Measurements from ENCODE around the gene DFFB.

Gene DFFB

DNA sequence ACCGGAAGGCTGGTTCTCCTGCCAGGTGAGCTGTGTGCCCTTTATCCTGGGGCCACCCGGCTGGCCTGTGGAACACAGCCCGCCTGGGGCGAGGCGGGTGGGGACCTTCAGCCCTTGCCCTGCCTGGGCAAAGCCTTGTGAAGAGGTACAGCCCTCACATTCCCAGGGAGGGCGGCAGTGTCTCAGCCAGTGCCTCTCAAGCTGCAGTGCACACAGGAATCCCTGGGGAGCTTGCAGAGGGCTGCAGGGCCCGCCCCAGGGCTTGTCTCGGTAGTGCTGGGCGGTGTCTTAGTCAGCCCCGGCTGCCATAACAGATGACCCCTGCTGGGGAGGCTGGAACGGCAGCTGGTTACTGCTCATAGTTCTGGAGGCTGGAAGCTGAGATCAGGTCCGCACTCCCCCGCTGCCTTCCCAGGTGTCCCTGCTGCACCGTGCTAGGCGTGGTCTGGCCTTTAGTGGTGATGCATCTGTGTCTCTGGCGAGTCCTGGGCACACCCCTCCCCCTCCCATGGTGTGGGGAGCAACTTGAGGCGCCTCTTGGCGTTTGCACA is 12.6 kb downstream of the DFFB start:
- DNase-seq (ENCODE audit: insufficient read length, low spot score) (no peak), FAIRE-seq (no peak)

- no peak for FAIRE-seq
- DNase-seq (ENCODE audit: insufficient read length, low spot score), result no peak
Observed at GRCh38 chr1:3871451-3871805, 14.2 kb downstream of the DFFB start.

DNA sequence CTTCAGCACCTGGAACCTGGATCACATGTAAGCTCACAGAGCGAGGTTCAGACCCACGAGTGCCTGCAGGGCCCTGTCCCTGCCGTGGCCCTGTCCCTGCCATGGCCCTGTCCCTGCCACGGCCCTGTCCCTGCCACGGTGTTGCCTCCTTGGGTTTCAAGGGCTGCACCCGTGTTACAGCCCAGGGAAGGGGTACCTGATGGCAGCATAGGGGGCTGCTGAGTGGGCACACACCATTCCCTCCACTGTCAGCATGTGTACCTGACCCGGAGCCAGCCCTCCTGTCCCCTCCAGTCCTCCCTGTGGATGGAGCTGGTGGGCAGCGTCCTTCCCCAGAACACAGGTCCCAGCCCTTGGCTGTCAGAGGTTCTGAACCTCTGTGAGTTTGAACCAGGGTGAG is 15.3 kb downstream of the DFFB start:
- no peak for FAIRE-seq
- no peak for DNase-seq (ENCODE audit: insufficient read length, low spot score)

DNA sequence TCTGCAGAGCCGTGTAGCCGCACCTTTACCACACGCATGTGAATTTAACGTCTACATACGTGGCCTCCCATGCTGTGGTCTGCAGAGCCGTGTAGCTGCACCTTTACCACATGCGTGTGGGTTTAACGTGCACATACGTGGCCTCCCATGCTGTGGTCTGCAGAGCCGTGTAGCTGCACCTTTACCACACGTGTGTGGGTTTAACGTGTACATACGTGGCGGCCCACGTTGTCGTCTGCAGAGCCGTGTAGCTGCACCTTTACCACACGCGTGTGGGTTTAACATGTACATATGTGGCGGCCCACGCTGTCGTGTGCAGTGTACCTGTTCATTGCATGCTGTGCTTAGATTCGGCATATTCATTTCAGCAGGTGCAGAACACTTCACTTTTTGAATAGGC is 17.5 kb downstream of the DFFB start:
- FAIRE-seq (no peak), DNase-seq (ENCODE audit: insufficient read length, low spot score) (no peak)

DNA sequence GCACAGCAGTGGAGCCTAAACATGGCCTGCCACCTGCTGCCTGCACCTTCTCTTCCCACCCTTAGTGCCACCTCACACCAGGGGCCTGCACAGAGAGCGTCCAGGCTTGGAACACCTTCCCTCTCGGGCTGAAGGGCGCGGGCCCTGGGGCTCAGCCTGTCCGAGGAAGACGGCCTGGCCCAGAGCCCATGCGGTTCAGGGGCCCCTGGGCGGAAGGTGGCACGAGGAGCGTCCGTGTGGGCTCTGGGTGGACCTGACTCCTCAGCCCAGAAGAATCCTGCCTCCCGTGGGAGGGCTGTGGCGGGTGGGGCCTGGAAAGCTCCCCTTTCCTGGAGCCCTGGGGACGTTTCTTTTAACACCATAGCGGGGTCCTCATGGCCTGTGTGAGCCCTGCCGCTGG is 19.4 kb downstream of the DFFB start:
- FAIRE-seq, result no peak
- no peak for DNase-seq (ENCODE audit: insufficient read length, low spot score)

DNA sequence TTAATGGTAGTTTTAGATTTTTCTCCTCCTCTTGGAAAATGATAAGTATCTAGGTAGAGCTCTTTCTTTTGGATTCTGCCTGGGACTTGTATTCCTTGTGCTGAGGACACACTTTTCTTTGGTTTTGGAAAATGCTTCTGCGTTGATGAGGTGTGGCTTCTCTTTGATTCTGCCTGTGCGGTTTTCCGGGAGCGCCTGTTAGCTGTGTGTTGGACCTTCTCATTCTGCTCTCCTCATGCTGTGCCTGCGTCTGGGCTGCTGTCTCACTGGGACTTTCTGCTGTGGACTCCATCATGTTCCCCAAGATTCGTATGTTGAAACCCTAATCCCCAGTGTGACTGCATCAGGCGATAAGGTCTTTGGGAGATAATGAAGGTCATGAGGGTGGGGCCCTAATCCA is 21.8 kb downstream of the DFFB start:
- FAIRE-seq (no peak), DNase-seq (ENCODE audit: insufficient read length, low spot score) (no peak)

- no peak for DNase-seq (ENCODE audit: insufficient read length, low spot score)
- FAIRE-seq, result no peak
Observed at GRCh38 chr1:3879787-3880428, 22.6 kb downstream of the DFFB start.

DNA sequence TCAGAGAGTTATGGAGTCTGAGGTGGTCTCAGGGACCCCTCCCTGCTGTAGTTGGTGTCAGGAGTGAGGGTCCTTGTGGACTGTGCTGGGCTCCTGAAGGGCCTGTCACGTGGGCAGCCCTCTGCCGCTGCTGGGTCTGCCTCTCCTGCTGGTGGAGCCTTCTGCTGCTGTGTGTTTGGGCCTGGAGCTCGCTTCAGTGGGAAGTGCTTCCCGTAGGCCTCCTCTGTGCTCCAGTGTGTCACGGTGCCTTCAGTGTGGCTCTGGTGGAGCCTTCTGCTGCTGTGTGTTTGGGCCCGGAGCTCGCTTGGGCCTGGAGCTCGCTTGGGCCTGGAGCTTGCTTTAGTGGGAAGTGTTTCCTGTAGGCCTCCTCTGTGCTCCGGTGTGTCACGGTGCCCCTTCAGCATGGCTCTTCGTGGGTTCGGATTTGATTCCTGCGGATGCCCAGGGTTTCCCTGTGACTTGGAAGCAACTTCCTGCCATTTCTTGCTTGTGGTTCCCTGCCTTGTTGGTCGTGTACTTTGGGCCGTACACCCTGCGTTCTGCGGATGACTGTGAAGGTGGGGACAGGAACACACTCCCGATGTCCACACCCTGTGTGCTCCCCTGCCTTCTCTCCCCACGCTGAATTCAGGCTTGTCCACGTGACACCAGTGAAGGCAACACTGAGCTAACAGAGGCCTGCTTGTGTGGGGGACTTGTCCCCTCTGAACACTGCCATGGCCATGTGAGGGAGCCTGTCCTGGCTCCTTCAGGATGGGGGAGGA is 23.3 kb downstream of the DFFB start:
- no peak for DNase-seq (ENCODE audit: insufficient read length, low spot score)
- no peak for FAIRE-seq

GRCh38 chr1:3881193-3881480 is 23.9 kb downstream of the DFFB start:
- no peak for DNase-seq (ENCODE audit: insufficient read length, low spot score)
- FAIRE-seq, result no peak

DNA sequence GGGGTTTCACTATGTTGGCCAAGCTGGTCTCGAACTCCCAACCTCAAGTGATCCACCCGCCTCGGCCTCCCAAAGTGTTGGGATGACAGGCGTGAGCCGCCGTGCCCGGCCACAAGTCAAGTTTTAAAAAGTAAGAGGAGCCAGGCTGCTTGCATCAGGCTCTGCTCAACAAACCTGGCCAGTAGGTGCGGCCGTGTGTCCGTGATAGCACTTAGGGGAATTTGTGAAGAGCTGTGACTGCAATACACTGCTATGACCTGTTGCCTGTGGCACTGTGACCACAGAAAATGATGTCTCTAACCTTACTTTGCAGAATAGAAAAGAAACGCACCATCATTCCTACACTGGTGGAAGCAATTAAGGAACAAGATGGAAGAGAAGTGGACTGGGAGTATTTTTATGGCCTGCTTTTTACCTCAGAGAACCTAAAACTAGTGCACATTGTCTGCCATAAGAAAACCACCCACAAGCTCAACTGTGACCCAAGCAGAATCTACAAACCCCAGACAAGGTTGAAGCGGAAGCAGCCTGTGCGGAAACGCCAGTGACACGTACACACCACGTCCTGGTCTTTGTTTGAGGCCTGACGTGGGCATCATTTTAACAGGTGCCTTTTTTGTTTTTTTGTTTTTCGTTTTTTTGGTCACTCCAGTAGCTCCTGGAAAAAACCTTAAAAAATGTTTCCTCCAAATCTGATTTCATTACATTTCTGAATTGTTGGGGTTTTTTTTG is 26.1 kb downstream of the DFFB start:
- DNase-seq (ENCODE audit: insufficient read length, low spot score) (no peak), FAIRE-seq (no peak)

DNA sequence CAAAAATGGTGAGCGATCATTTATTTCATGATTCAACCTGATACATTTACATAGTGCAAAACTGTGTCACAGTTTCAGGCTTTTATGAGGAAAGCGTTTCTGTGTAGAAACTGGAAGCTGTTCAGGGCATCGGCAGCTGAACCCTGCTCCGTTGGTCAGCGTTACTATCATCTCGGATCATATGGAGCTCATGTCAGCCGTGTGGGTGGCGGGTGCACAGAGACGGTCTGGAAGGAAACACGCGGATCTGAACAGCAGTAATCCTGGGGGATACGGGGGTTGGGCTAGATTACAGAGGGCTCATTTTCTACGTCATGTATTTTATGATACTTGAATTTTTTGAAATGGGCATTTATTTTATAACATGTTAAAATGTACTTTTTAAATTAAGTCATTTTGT is 27.7 kb downstream of the DFFB start:
- no peak for DNase-seq (ENCODE audit: insufficient read length, low spot score)
- no peak for FAIRE-seq

DNA sequence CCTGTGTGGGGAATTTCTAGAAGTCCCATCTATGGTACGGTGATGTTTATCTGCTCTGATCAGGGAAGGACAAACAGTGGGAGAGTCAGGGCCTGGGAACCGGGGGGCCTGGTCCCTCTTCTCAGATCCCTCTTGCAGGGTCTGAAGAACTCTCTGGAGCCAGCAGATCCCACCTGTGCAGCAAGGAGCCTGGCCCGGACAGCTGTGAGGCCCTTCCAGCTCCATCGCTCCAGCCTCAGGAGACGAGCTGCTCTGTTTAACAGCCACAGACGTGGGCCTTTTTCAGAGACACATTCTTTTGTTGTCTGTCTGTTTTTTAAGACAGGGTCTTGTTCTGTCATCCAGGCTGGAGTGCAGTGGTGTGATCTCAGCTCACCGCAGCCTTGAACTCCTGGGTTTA is 28.3 kb downstream of the DFFB start:
- no peak for FAIRE-seq

DNA sequence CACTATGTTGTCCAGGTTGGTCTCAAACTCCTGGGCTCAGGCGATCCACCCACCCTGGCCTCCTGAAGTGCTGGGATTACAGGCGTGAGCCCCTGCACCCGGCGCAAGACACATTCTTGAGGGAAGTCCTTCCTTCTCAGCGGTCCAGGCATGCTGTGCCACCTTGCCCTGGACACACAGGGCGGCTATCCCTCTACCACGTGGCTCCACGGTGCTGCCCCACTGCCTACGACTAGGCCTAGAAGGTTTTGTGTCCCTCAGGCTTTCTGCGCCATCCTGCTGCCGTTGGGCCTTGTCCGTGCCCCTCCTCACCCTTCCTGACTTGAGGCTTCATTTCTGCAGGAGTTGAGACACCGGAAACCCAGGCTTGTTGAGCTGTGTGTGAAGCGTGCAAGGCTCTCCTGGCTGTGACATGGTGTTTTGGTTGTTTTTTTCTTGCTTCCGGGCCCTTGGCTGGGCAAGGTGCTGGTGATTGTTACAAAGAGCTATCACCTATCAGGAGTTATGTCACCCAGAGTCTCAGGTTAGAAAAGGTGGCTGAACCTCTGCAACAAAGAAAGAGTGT is 28.9 kb downstream of the DFFB start:
- DNase-seq (ENCODE audit: insufficient read length, low spot score), result no peak
- no peak for FAIRE-seq

More for the DNA sequence above, 28.3 kb downstream of the DFFB start:
- no peak for DNase-seq (ENCODE audit: insufficient read length, low spot score)

GRCh38 chr1:3886691-3887090 is 29.4 kb downstream of the DFFB start:
- no peak for DNase-seq (ENCODE audit: insufficient read length, low spot score)
- FAIRE-seq, result no peak

GRCh38 chr1:3888301-3888700 is 31.0 kb downstream of the DFFB start:
- DNase-seq (ENCODE audit: insufficient read length, low spot score) (no peak), FAIRE-seq (no peak)

- FAIRE-seq, result no peak
Observed at GRCh38 chr1:3889936-3890335, 32.7 kb downstream of the DFFB start.

DNA sequence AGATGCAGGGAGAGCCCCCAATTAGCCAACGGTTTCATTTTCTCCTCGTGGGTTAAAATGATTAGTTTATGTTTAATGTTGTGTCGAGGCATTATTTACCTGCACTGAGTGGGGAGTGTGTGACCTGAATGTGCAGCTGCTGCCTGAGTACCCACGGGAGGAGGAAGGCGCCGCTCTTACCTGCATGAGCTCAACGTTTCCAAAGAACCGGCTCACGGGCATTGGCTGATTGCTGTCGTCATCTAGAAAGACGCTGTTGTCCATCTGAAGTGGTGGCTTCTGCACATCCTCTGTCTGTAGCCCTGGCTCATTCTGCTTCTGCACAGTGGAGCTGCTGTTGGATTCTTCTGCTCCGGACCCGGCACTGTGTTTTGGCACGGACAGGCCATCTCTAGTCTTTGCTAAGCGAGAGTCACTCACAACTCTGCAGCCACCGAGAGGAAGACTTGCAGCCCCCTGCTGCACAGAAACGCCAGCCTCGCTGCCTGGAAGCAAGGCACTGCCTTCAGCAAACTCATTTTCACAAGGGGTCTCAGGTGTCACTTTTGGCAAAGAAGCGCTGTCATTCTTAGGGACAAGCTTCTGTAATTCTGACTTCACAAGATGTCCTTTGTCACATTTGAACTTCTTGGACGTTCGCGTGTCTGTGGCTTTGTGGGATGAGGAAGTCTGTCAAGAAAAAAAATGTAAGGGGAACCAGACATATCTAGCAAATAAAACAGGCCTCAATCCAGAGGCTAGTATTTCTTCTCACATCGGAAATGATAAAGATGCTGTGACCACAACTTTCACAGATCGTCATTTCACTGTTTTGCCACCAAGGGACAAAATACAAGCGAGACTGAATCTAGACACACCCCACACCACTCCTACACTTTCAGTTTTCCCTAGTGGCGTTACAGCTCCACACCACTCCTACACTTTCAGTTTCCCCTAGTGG is 33.4 kb downstream of the DFFB start:
- FAIRE-seq (no peak), DNase-seq (ENCODE audit: insufficient read length, low spot score) (peak; percentile 37)

More at GRCh38 chr1:3889936-3890335, 32.7 kb downstream of the DFFB start:
- no peak for DNase-seq (ENCODE audit: insufficient read length, low spot score)

GRCh38 chr1:3891329-3891865 is 34.1 kb downstream of the DFFB start:
- FAIRE-seq, result no peak
- no peak for DNase-seq (ENCODE audit: insufficient read length, low spot score)

DNA sequence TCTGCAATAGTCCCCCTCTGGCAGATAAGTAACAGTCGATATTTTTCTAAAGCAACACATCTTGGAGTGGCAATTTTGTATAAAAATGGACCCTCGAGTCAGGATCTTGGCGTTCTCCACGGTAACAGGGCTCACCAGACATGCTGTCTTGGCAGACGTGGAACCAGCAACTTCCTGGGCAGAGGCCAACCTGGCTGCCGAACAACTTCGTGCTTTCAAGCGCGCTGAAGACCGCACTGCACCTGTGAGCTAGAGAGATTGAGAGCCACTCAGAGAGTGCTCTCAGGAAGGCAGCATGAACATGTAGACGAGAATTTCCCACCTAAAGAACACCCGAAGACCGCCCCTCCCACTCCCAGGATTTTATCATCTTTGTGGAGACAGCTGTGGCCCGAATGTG is 35.5 kb downstream of the DFFB start:
- no peak for FAIRE-seq
- no peak for DNase-seq (ENCODE audit: insufficient read length, low spot score)

DNA sequence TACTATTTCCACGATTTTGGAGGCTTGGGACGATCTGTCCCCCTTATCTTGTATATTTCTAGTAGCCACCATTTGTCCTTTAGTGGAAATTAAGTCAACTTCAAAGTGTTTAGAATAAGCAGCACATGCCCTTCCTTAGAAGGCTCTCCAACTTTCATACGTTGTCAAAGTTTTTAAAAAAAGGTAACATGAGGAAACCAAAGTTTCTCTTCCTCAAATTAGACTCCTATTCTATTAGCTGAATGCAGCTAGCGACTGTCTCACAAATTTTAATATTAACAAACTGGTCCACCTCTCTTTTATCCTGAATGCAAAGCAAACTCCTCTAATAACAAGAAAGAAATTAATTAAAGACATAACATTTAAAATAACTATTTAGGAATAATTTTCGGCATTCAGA is 35.9 kb downstream of the DFFB start:
- DNase-seq (ENCODE audit: insufficient read length, low spot score) (no peak), FAIRE-seq (no peak)

All from GM19239 (cell line).